ENCODE results near the gene AGL.
A peak's percentile ranks its signal among the peaks of the same experiment; 100 is the strongest.

The AGL gene

GRCh38 chr1:99849744-99850458, at the start of gene AGL:
Gene AGL, plus strand, starts transcription at chr1:99850361. Its CDS starts 682 bp downstream, at chr1:99851043.
- Histone ChIP-seq H3K27ac (ENCODE audit: low read length) (peak within 1 kb of the TSS; percentile 7; the same call in 1 of the 2 replicates), H3K36me3 (replicated peaks; ENCODE audit: insufficient read depth, low read length) (no peaks in the 10 kb centered on the region), H3K4me2 (ENCODE audit: low read depth, low read length) (peak within 1 kb of the TSS; percentile 91), H3F3A (ENCODE audit: insufficient read depth, low read length) (no peaks in the 10 kb centered on the region), H3K4me1 (ENCODE audit: low read length) (no peaks in the 10 kb centered on the region), H3K4me3 (ENCODE audit: low read length) (peak within 1 kb of the TSS; percentile 81), H3K79me2 (ENCODE audit: low read length) (no peaks in the 10 kb centered on the region), H3K27me3 (replicated peaks; ENCODE audit: insufficient read depth, low read length) (no peaks in the 10 kb centered on the region), H4K20me1 (ENCODE audit: insufficient read depth, low read length) (no peaks in the 10 kb centered on the region), H3K9ac (ENCODE audit: low read length) (peak within 1 kb of the TSS; percentile 52; the same call in 1 of the 2 replicates), H2AFZ (ENCODE audit: low read length) (peak within 1 kb of the TSS; percentile 69), H3K9me2 (replicated peaks; ENCODE audit: insufficient read depth, low read length) (no peaks in the 10 kb centered on the region), H3K9me3 (replicated peaks; ENCODE audit: insufficient read depth, low read length) (no peaks in the 10 kb centered on the region)
- DNase-seq: peak; percentile 67
- TF ChIP-seq, protein P1, sequence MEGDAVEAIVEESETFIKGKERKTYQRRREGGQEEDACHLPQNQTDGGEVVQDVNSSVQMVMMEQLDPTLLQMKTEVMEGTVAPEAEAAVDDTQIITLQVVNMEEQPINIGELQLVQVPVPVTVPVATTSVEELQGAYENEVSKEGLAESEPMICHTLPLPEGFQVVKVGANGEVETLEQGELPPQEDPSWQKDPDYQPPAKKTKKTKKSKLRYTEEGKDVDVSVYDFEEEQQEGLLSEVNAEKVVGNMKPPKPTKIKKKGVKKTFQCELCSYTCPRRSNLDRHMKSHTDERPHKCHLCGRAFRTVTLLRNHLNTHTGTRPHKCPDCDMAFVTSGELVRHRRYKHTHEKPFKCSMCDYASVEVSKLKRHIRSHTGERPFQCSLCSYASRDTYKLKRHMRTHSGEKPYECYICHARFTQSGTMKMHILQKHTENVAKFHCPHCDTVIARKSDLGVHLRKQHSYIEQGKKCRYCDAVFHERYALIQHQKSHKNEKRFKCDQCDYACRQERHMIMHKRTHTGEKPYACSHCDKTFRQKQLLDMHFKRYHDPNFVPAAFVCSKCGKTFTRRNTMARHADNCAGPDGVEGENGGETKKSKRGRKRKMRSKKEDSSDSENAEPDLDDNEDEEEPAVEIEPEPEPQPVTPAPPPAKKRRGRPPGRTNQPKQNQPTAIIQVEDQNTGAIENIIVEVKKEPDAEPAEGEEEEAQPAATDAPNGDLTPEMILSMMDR (IDR thresholded peaks at IDR 0.05; ENCODE audit: low read length): no peak
- TF ChIP-seq EZH2phosphoT487 (IDR thresholded peaks at IDR 0.05; ENCODE audit: low read length) (no peak), EZH2 (optimal IDR thresholded peaks at IDR 0.05; ENCODE audit: low read depth, low read length) (no peak)

GRCh38 chr1:99801584-99801983, 48.6 kb upstream of the AGL start:
- Histone ChIP-seq H3K36me3 (replicated peaks; ENCODE audit: insufficient read depth, low read length) (no peaks in the 10 kb centered on the region), H3K27ac (ENCODE audit: low read length) (no peak overlapping the region), H2AFZ (ENCODE audit: low read length) (no peak overlapping the region), H3K9ac (ENCODE audit: low read length) (no peak overlapping the region), H4K20me1 (ENCODE audit: insufficient read depth, low read length) (no peaks in the 10 kb centered on the region), H3K9me3 (replicated peaks; ENCODE audit: insufficient read depth, low read length) (no peaks in the 10 kb centered on the region), H3F3A (ENCODE audit: insufficient read depth, low read length) (no peaks in the 10 kb centered on the region), H3K4me2 (ENCODE audit: low read depth, low read length) (no peak overlapping the region), H3K4me1 (ENCODE audit: low read length) (no peaks in the 10 kb centered on the region), H3K4me3 (ENCODE audit: low read length) (no peak overlapping the region), H3K9me2 (replicated peaks; ENCODE audit: insufficient read depth, low read length) (no peaks in the 10 kb centered on the region), H3K79me2 (ENCODE audit: low read length) (no peaks in the 10 kb centered on the region), H3K27me3 (replicated peaks; ENCODE audit: insufficient read depth, low read length) (no peaks in the 10 kb centered on the region)
- TF ChIP-seq, protein P1 (IDR thresholded peaks at IDR 0.05; ENCODE audit: low read length): no peak
- TF ChIP-seq EZH2 (optimal IDR thresholded peaks at IDR 0.05; ENCODE audit: low read depth, low read length) (no peak), EZH2phosphoT487 (IDR thresholded peaks at IDR 0.05; ENCODE audit: low read length) (no peak)
- DNase-seq: no peak

DNA sequence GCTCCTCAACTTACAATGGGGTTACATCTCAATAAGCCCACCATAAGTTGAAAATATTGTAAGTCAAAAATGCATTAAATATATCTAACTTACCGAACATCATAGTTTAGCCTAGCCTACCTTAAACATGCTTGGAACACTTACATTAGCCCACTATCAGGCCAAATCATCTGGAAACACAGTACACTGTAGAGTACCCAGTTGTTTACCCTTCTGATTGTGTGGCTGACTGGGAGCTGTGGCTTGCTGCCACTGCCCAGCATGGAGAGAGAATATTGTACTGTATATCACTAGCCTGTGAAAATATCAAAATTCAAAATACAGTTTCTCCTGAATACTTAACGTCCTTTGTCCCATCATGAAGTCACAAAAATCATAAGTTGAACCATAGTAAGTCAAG, 43.3 kb upstream of the AGL start:
- DNase-seq: no peak
- Histone ChIP-seq H3K36me3 (replicated peaks; ENCODE audit: insufficient read depth, low read length) (no peaks in the 10 kb centered on the region), H2AFZ (ENCODE audit: low read length) (no peak overlapping the region), H4K20me1 (ENCODE audit: insufficient read depth, low read length) (no peaks in the 10 kb centered on the region), H3K4me2 (ENCODE audit: low read depth, low read length) (no peak overlapping the region), H3K4me1 (ENCODE audit: low read length) (no peaks in the 10 kb centered on the region), H3K79me2 (ENCODE audit: low read length) (no peaks in the 10 kb centered on the region), H3K9me2 (replicated peaks; ENCODE audit: insufficient read depth, low read length) (no peaks in the 10 kb centered on the region), H3K4me3 (ENCODE audit: low read length) (no peak overlapping the region), H3K27me3 (replicated peaks; ENCODE audit: insufficient read depth, low read length) (no peaks in the 10 kb centered on the region), H3F3A (ENCODE audit: insufficient read depth, low read length) (no peaks in the 10 kb centered on the region), H3K9me3 (replicated peaks; ENCODE audit: insufficient read depth, low read length) (no peaks in the 10 kb centered on the region), H3K27ac (ENCODE audit: low read length) (no peak overlapping the region), H3K9ac (ENCODE audit: low read length) (no peak overlapping the region)
- TF ChIP-seq EZH2 (optimal IDR thresholded peaks at IDR 0.05; ENCODE audit: low read depth, low read length) (no peak), EZH2phosphoT487 (IDR thresholded peaks at IDR 0.05; ENCODE audit: low read length) (no peak)
- TF ChIP-seq, protein P1 (IDR thresholded peaks at IDR 0.05; ENCODE audit: low read length): no peak
